ENCODE results near the gene SH2D6. TPM values are rescaled to one million over a fixed set of nuclear protein-coding genes. Genes with fewer than 3 reads are reported as not detected.

Gene SH2D6
- total and polyA plus RNA-seq, 9 of the 15 experiments (the other 6 are each of a cell fraction or from before 2014, with no cell fraction given), result 0.07 to 0.76 (median 0.33) TPM; not detected in 2

DNA sequence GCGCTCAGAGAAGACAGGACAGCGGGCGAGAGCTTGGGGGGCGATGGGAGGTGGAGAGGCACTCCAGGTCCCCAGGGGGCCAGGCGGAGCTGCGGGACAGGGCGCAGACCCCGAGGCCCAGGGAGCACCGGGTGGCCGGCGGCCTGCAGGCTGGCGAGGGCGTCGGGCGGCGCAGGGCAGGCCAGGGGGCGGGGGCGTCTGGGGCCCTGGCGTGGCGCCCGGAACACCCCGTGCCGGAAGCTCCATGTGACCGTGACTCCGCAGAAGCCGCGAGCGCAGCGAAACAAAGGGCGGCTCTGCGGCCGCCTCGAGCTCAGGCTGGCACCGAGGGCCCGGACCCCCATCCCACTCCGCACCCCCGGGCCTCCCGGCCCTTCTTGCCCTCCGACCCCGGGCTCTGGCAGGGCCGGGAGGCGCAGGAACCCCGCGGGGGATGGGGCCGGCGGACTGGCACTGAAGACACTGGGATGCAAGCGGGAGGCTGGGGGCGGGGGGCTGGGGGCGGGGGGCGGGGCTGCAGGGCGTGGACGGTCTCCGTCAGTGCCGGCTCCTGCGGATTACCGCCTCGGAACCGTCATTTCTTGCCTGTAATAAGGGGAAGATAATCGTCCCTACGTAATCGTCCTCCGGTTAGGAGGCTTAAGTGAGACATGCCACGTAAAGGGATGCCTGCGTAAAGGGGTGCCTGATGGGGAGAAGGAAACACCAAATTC is 19.1 kb downstream of the SH2D6 start (continued):
- peak; percentile 45; the same call in 1 of the 2 replicates for TF ChIP-seq ETS1 (conservative IDR thresholded peaks at IDR 0.05; ENCODE audit: control insufficient read depth, low read depth, low read length)
- TF ChIP-seq, protein P1, sequence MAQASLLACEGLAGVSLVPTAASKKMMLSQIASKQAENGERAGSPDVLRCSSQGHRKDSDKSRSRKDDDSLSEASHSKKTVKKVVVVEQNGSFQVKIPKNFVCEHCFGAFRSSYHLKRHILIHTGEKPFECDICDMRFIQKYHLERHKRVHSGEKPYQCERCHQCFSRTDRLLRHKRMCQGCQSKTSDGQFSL (CRISPR knock-in tag; IDR thresholded peaks at IDR 0.05), result no peak
- TF ChIP-seq, protein P1 (tag; IDR thresholded peaks at IDR 0.05), result no peak
- TF ChIP-seq MCM7 (IDR thresholded peaks at IDR 0.05), result no peak
- TF ChIP-seq TSC22D4 (tag; IDR thresholded peaks at IDR 0.05), result no peak
- no peak for TF ChIP-seq HMG20B (CRISPR knock-in tag; IDR thresholded peaks at IDR 0.05)
- no peak for TF ChIP-seq CCAR2 (IDR thresholded peaks at IDR 0.05; ENCODE audit: low read depth, low read length)
- TF ChIP-seq HMGN3 (IDR thresholded peaks at IDR 0.05; ENCODE audit: borderline replicate concordance, extremely low read depth, insufficient read length, low read depth, low read length), result peak; percentile 72
- no peak for TF ChIP-seq TBL1XR1 (IDR thresholded peaks at IDR 0.05; ENCODE audit: low read length in 2 of 2)
- peak; percentile 69 for TF ChIP-seq MGA (IDR thresholded peaks at IDR 0.05)
- no peak for TF ChIP-seq TCF7L2 (IDR thresholded peaks at IDR 0.05; ENCODE audit: low read depth, low read length)
- TF ChIP-seq SNRNP70 (optimal IDR thresholded peaks at IDR 0.05; ENCODE audit: low read depth, low read length), result no peak
- peak; percentile 79 for TF ChIP-seq CREB1 (IDR thresholded peaks at IDR 0.05)
- no peak for TF ChIP-seq CREB1 (CRISPR knock-in tag; IDR thresholded peaks at IDR 0.05)
- TF ChIP-seq KDM2B (CRISPR knock-in tag; IDR thresholded peaks at IDR 0.05), result no peak

Data from K562 (cell line).